Neural progenitor cell (in vitro differentiated cells): Measurements from ENCODE around the gene EFEMP1. TPM values are rescaled to one million over a fixed set of nuclear protein-coding genes. Genes with fewer than 3 reads are reported as not detected.
A peak's percentile ranks its signal among the peaks of the same experiment; 100 is the strongest.

ENCODE experiments used
- DNase-seq: peaks from one replicate; pipeline ENCODE4 v3.0.0-alpha.2; 2016; ENCODE audit warnings: low spot score
- H2AFZ ChIP-seq: fragments of 200-600 bp; sonication (generic); replicated peaks from 2 replicates; pipeline ENCODE4 v1.6.1; 2016; ENCODE audit warnings: antibody characterized with exemption
- H3F3A ChIP-seq: fragments of 200-600 bp; sonication (generic); 2 replicates; pipeline ENCODE4 v1.6.1; 2016; ENCODE audit warnings: antibody characterized with exemption, low read depth
- H3K27ac ChIP-seq: fragments of 200-600 bp; sonication (generic); 2 replicates; pipeline ENCODE4 v1.5.1; 2016; ENCODE audit warnings: mild to moderate bottlenecking
- H3K27me3 ChIP-seq: fragments of 200-600 bp; sonication (generic); 2 replicates; pipeline ENCODE4 v1.6.1; 2016; ENCODE audit warnings: mild to moderate bottlenecking, moderate library complexity
- H3K36me3 ChIP-seq: fragments of 200-600 bp; sonication (generic); 2 replicates; pipeline ENCODE4 v1.5.1; 2016
- H3K4me1 ChIP-seq: fragments of 200-600 bp; sonication (generic); 2 replicates; pipeline ENCODE4 v1.6.1; 2016; ENCODE audit warnings: mixed run types
- H3K4me2 ChIP-seq: fragments of 200-600 bp; sonication (generic); 2 replicates; pipeline ENCODE4 v1.6.1; 2016
- H3K4me3 ChIP-seq: fragments of 200-600 bp; sonication (generic); 2 replicates; pipeline ENCODE4 v1.5.1; 2016
- H3K79me2 ChIP-seq: fragments of 200-600 bp; sonication (generic); 2 replicates; pipeline ENCODE4 v1.6.1; 2016; ENCODE audit warnings: low read depth
- H3K9ac ChIP-seq: fragments of 200-600 bp; sonication (generic); 2 replicates; pipeline ENCODE4 v1.6.1; 2016
- H3K9me3 ChIP-seq: fragments of 200-600 bp; sonication (generic); 2 replicates; pipeline ENCODE4 v1.5.1; 2016; ENCODE audit warnings: low read depth
- H4K20me1 ChIP-seq: fragments of 200-600 bp; sonication (generic); 2 replicates; pipeline ENCODE4 v1.6.1; 2016; ENCODE audit warnings: low read depth
- H3K27ac Mint-ChIP-seq: 3 replicates; pipeline ENCODE4 v1.8.0; 2021; ENCODE audit warnings: mixed read lengths
- H3K27me3 Mint-ChIP-seq: 2 replicates; pipeline ENCODE4 v1.8.0; 2022; ENCODE audit warnings: low read depth, mild to moderate bottlenecking, inconsistent platforms, moderate library complexity, mixed read lengths; ENCODE audit not compliant: insufficient read depth
- H3K36me3 Mint-ChIP-seq: 3 replicates; pipeline ENCODE4 v1.8.0; 2021; ENCODE audit warnings: mixed read lengths
- H3K4me1 Mint-ChIP-seq: 3 replicates; pipeline ENCODE4 v1.8.0; 2021; ENCODE audit warnings: mixed read lengths
- H3K4me3 Mint-ChIP-seq: 3 replicates; pipeline ENCODE4 v1.8.0; 2021; ENCODE audit warnings: mild to moderate bottlenecking, moderate library complexity, mixed read lengths
- H3K9me3 Mint-ChIP-seq: 3 replicates; pipeline ENCODE4 v1.8.0; 2020; ENCODE audit warnings: mixed read lengths
- CTCF ChIP-seq: fragments of 200-600 bp; sonication (generic); IDR thresholded peaks from 2 replicates; pipeline ENCODE4 v1.5.1; 2017; ENCODE audit warnings: antibody characterized with exemption, mild to moderate bottlenecking
- EZH2 ChIP-seq: fragments of 200-600 bp; sonication (generic); IDR thresholded peaks from 2 replicates; pipeline ENCODE4 v1.6.1; 2017; ENCODE audit warnings: antibody characterized with exemption, mild to moderate bottlenecking, moderate library complexity
- EZH2phosphoT487 ChIP-seq: fragments of 200-600 bp; sonication (generic); IDR thresholded peaks from 2 replicates; pipeline ENCODE4 v1.6.1; 2017; ENCODE audit warnings: antibody characterized with exemption
- total RNA-seq: library from RNA; depleted of rRNA; stranded (reverse); fragments of >200 nt; gene quantifications from 2 replicates; pipeline ENCODE4 v1.2.3, GENCODE V29; 2015; ENCODE audit warnings: low replicate concordance

Gene EFEMP1
- 16.1 and 25.5 TPM in 2 replicates for total RNA-seq

- H3K27ac Mint-ChIP-seq: peak within 1 kb of the TSS; percentile 19
- peak within 1 kb of the TSS; percentile 90 for H3K4me3 Mint-ChIP-seq
- Histone ChIP-seq H3K27me3 (peaks cover 69% of the 10 kb centered on the region), H4K20me1 (no peaks in the 10 kb centered on the region), H3K36me3 (no peaks in the 10 kb centered on the region), H3K79me2 (no peaks in the 10 kb centered on the region), H3K27ac (no peak within 1 kb of the TSS), H3K4me3 (peak within 1 kb of the TSS; percentile 53), H2AFZ (peak within 1 kb of the TSS; percentile 51), H3F3A (no peaks in the 10 kb centered on the region), H3K9me3 (no peaks in the 10 kb centered on the region), H3K4me1 (peaks cover 11% of the 10 kb centered on the region), H3K4me2 (peak within 1 kb of the TSS; percentile 82), H3K9ac (no peak within 1 kb of the TSS)
- peaks cover 3% of the 10 kb centered on the region for H3K36me3 Mint-ChIP-seq
- no peaks in the 10 kb centered on the region for H3K9me3 Mint-ChIP-seq
- H3K4me1 Mint-ChIP-seq: peaks cover 14% of the 10 kb centered on the region
- TF ChIP-seq EZH2phosphoT487: peak; percentile 1
- TF ChIP-seq EZH2: no peak
- peak; percentile 90 for DNase-seq
- peaks cover 29% of the 10 kb centered on the region for H3K27me3 Mint-ChIP-seq
Measured at GRCh38 chr2:55923091-55923981, at the start of gene EFEMP1. TSS of gene EFEMP1 (minus strand) at chr2:55923782. CDS start at chr2:55922440, 1,342 bp downstream.

- Histone ChIP-seq H3K36me3 (no peaks in the 10 kb centered on the region), H3K9me3 (no peaks in the 10 kb centered on the region), H2AFZ (no peak overlapping the region), H3K4me1 (peaks cover 4% of the 10 kb centered on the region), H3K27ac (no peak overlapping the region), H3K4me2 (no peak overlapping the region), H3K79me2 (no peaks in the 10 kb centered on the region), H3K4me3 (no peak overlapping the region), H3K27me3 (no peaks in the 10 kb centered on the region), H3F3A (no peaks in the 10 kb centered on the region), H4K20me1 (no peaks in the 10 kb centered on the region), H3K9ac (no peak overlapping the region)
- Mint-ChIP-seq H3K36me3 (no peaks in the 10 kb centered on the region), H3K9me3 (peaks cover 2% of the 10 kb centered on the region), H3K27me3 (peaks cover 4% of the 10 kb centered on the region), H3K27ac (no peak overlapping the region), H3K4me1 (no peaks in the 10 kb centered on the region), H3K4me3 (no peak overlapping the region)
- no peak for TF ChIP-seq EZH2phosphoT487
- no peak for TF ChIP-seq CTCF
- TF ChIP-seq EZH2: no peak
- DNase-seq: no peak
Measured at GRCh38 chr2:55970500-55970899, 46.9 kb upstream of the EFEMP1 start.

- Histone ChIP-seq H3K4me3 (no peak overlapping the region), H4K20me1 (no peaks in the 10 kb centered on the region), H3F3A (no peaks in the 10 kb centered on the region), H3K27me3 (no peaks in the 10 kb centered on the region), H3K4me1 (no peaks in the 10 kb centered on the region), H3K9ac (no peak overlapping the region), H3K4me2 (no peak overlapping the region), H2AFZ (no peak overlapping the region), H3K36me3 (no peaks in the 10 kb centered on the region), H3K27ac (no peak overlapping the region), H3K9me3 (no peaks in the 10 kb centered on the region), H3K79me2 (no peaks in the 10 kb centered on the region)
- Mint-ChIP-seq H3K27ac (no peak overlapping the region), H3K9me3 (peaks cover 2% of the 10 kb centered on the region), H3K36me3 (no peaks in the 10 kb centered on the region), H3K4me3 (no peak overlapping the region), H3K27me3 (peaks cover 7% of the 10 kb centered on the region), H3K4me1 (no peaks in the 10 kb centered on the region)
- no peak for TF ChIP-seq CTCF
- TF ChIP-seq EZH2phosphoT487: no peak
- TF ChIP-seq EZH2: no peak
- DNase-seq: no peak
Measured at GRCh38 chr2:55968941-55969340, 45.4 kb upstream of the EFEMP1 start.
